Lung microvascular endothelial cell (primary cell): ENCODE data around the gene OXGR1. TPM values are rescaled to one million over a fixed set of nuclear protein-coding genes. Genes with fewer than 3 reads are reported as not detected.
A peak's percentile ranks its signal among the peaks of the same experiment; 100 is the strongest.
"Not testable (repeated sequence)": the region's sequence is repeated elsewhere in the genome, so short reads cannot be mapped to it uniquely, and the experiment has no call there.

ENCODE experiments used
- DNase-seq, 2 donors: peaks; one replicate each; pipeline versions ENCODE4 v3.0.0 to v3.0.0-alpha.2; 2010; ENCODE audit warnings: low read depth in 2 of 2
- total RNA-seq: library from RNA; depleted of rRNA; stranded (reverse); fragments of >200 nt; gene quantifications from 2 replicates; pipeline ENCODE4 v1.2.1, GENCODE V29; 2014

Gene OXGR1
- total RNA-seq = not detected in 2 replicates

DNA sequence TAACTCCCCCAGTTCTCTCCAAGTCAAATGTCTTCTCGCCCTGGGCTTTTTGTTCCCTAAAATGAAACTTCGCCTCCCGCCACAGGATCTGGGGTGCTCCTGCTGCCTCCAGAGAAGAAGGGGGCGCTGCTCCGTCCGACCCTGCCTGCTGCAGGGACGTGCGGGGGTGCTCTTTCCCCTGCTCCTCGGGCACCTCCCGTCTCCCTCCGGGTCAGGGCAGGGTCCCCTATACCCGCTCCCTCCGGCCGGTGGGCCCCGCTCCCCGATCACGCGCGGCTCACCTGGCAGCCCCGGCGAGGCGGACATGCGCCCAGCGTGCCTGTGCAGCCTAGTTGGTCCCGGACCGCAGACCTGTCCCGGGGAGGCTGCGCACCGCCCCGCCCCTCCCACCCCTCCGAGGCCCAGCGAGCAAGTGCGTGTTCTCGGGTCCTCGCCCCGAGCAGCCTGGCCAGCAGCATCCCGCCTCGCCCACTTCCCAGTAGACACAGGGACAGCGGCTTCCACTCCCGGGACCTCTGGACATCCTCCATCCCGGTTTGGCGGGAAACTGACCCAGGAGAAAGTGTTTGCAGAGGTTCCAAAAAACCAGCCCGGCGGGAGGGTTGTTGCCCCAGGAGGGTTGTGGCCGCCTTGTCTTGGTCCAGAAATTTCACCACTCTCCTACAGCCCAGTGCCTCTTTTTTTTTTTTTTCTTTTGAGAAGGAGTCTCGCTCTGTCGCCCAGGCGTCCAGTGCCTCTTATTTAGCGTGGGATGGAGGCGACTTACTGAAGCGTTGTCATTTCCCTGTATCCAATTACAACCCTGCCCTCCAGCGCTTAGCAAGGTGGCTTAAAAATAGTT lies at the start of gene OXGR1:
Gene OXGR1, minus strand, starts transcription at position 460 of the 841 bp plus-strand sequence. CDS start 6,717 bp downstream, outside the sequence.
- DNase-seq = no peak

DNA sequence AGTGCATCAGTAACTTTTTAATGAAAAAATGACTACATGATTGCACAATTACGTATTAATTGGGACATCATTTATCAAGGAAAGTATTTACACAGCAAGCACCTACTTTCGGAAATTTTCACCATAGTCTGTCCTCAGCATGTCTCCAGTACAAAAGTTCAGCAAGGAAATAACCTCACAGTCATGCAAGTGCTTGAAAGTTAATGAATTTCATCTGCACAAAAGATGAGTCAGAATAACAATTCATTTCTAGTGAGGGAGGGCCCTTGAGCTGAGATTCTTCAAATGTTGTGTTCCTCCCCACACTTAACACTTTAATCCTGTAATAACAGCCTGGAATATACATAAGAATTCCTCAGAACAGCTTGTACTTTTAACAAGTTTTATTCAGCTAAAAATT lies 49.0 kb upstream of the OXGR1 start:
- peak in 1 of 2 donors; percentile 88 for DNase-seq

DNA sequence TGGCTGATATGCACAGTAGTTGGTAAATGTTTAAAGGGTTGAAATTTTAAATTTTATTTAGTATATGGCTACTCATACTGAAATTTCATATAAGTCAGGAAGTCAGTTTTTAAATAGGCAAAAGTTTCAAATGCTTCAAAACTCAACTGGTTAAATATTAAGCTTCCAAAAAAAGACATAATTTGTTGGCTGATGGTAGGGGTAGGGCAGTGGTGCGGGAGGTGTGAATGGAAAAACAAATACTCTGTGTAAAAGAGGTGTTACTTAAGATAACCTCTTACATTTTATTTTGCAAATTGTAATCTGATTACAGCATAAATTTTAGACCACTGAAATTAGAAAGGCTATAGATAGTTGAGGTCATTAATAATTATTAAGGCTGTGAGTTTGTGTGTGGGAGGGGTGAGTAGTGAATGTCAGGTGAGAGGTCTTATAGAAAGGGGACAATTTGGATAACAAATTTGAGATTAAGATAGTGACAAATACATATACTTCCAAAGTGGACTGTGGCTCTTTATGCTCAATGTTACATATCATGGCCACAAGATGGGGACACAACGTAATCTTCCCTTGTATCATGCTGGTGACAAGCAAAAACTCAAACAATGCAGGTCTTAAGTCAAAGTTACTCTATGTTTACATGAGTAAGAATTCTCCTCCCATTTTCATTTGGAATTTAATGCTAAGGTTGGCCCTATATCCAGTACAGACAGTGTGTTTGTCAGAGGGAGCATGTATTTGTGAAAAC lies 36.6 kb upstream of the OXGR1 start:
- peak; percentile 73 to 82 for DNase-seq

DNA sequence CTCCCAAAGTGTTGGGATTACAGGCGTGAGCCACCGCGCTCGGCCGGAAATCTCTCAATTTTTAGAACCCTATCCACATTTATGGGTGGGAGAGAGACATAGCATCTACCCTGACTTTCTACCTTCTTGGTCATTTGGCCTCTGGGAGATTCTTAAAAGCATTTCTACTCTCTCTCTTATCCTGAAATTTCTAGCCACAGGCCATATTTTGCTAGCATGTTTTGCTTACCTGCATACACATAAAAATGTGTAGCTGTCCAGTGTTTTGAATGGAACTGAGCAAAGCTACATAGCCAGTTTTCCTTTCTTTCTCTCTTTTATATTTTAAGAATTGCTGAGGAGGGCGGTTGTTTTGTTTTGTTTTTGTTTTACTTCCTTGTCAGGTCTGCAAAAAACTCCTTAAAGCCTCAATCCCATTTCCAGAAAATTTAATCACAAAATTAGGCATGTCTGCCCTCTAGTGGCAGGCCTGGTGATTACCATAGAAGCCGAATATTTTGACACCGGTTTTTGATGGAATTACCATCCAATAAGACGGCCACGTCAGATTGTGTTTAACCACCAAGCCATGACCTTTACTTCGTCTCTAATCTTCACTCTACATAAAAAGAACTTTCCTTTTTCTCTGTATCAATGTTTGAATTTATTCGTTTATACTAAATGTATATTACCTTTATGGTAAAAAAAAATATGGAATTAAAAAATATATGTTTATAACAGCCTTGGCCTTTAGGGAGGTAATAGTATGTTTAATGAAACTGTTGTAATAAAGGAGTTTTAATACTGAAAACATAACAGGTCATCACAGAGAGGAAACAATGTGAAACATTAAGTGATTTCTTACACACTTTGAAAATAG lies 34.4 kb upstream of the OXGR1 start:
- DNase-seq = peak; percentile 54 to 60

DNA sequence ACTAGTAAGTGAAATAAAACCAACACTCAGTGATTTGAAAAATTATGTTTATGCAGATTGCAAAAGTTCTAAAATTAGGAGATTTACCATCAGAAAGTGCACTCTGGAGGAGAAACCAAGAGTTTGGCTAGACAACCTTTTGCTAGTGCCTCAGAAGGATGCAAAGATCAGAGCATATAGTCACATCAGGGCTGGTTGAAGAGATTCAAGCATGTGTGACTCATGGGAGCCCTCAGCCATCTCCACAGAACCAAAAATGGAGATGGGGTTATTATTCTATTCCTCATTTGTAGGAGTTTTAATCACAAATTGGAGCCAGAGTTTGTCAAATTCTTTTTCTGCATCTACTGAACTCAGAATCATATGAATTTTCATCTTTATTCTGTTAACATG lies 32.9 kb upstream of the OXGR1 start:
- no peak for DNase-seq

DNA sequence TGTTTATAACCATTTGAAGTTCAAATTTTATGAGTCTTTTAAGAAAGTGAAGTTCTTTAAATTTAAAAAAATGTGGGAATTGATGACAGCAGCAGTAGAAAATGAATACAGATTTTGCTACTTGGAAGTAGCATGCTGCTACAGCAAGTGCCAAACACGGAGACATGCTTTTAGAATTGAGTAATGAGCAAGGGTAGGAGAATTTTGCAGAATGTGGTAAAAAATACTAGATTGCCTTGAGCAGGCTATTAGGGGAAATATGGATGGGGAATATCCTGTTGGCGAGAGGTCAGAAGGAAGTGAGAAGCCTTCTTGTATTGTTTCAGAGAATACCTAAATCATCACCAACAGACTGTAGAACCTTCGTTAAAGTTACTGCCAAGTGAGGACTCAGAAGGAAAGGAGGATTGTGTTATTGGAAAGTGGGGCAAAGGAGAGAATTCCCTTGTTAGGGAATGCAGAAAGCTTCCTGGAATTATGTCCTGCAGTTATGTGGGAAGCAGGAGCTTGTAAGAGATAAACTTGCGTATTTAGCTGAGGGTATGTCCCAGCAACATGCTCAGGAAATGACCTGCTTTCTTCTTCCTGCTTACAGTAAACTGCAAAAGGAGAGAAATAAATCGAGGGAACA lies 32.4 kb upstream of the OXGR1 start:
- peak; percentile 36 to 71 for DNase-seq

DNA sequence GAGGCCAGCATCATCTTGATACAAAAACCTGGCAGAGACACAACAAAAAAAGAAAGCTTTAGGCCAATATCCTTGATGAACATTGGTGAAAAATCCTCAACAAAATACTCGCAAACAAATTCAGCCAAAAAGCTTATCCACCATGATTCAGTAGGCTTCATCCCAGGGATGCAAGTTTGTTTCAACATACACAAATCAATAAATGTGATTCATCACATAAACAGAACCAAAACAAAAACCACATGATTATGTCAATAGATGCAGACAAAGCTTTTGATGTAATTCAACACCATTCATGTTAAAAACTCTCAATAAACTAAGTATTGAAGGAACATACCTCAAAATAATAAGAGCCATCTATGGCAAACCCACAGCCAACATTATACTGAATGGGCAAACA lies 29.5 kb upstream of the OXGR1 start:
- DNase-seq = not testable (repeated sequence)

DNA sequence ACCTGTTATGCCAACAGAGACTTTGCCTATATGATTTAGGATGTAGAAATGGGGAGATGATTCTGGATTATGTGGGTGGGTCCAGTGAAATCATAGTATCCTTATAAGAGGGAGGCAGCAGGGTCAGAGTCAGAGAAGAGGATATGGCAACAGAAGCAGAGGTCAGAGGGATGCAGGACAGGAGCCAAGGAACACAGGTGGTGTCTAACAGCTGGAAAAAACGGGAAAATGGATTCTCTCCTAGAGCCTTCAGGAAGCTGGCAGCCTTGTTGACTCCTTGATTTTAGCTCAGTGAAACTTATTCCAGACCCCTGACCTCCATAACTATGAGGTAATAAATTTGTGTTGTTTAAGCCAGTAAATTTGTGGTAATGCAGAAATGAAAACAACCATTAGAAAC lies 28.8 kb upstream of the OXGR1 start:
- DNase-seq = peak in 1 of 2 donors; percentile 13

DNA sequence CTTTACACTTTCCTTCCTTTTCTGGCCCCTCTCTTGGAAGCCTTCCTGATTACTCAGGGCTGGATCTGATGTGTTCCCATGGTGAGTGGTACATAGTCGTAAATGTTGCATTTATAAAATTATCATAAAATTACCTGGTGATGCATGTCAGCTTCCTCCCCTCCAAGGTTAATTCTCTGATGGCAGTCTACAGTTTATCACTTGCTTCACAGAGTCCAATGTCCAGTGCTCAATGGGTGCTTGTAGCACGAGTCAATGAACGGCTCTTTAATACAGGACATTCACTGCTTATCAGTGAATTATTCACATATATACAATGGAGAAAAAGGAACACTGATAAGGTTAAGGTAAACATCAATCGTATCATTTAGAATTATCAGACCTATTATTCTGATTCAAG lies 27.0 kb upstream of the OXGR1 start:
- DNase-seq = no peak

DNA sequence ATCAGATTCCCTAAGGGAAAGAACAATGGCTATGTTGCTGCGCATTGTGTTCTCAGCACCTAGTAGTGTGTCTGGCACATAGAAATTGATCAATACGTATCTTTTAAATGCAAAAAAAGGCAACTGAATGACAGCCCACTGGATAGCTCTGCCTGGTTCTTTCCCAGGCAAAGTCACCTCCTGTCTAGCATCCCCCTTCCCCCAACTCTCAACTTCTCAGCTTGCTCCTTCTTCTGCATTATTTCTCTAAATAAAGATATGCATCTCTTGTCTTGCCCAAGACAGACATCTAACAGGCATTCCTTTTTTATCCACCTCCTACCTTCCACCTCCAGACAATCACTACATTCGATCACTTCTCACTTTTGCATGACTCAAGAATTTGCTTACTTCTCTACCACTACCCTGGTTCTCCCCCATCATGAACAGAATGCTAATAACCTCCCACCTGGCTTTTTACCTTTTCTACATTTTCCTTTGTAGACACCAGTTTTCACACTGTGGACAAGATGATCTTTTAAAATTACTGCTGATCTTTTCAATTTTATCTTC lies 26.5 kb upstream of the OXGR1 start:
- DNase-seq = no peak

DNA sequence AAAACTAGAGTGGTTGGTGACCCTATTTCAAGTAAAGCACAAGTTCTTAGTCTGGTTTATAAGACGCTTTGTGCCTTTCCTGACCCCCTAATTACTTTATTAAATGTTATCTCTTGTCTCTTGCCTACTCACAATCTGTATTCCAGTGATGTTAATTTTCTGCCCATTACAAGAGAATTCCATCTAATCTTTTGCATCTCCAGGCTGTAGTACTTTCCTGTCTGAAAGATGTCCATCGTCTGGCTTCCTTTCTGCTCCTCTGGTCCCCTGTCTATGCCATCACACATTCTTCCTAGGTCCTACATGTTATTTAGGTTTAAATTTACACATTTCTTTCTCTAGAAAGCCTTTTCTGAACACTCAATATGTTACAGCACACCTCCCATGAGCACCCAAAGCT lies 25.9 kb upstream of the OXGR1 start:
- no peak for DNase-seq

DNA sequence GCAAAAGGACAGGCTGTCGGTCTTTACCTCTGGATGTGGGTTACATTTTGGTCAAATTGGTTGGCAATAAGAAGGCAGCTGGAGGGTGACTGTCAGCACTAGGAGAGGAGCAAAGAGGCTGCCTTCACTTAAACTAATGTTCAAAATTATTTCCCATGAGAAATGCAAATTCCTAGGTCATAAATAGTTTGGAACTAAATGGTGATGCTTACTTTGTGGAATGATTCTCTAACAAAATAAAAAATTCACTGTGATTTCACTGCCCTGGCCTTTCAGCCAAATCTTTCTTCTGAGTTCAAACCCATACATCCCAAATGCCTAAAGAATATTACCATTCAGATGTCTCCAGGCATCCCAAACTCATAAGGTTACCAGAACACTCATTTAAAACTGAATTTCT lies 25.0 kb upstream of the OXGR1 start:
- DNase-seq = no peak

DNA sequence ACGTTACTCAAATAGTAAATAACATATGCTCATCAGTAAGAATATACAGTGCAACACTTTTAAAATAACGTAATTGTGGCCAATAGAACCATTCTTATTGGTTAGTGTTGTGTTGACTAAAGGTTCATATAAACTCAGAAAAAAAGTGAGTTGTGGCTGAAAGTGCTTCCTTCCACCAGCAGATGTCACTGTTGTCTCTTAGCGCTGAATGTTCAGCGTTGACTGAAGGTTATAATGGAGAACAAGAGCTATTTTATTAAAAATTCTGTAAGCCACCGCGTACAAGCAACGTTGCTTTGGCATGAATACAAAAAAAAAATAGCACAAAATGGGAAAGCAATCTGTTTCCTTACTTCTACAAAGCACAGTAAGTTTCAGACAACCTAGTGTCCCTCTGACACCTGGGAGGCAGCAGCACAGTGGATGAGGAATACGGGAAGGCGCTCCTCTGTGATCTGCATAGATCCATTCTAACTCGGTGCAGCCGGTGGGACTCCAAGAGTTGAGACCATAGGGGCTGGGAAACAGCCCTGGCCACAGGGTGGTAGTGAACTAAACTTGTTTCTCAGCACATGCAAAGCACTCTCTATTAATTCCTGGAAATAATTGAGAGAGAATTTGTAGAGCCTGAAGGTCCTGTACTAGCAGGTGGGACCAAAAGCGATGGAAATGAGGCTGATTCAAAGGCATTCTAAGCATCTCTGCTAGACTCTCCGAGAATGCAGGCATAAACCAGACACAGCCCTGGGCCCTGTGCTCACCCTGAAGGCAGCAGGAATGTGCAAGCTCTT lies 23.9 kb upstream of the OXGR1 start:
- DNase-seq = peak; percentile 67 to 76

DNA sequence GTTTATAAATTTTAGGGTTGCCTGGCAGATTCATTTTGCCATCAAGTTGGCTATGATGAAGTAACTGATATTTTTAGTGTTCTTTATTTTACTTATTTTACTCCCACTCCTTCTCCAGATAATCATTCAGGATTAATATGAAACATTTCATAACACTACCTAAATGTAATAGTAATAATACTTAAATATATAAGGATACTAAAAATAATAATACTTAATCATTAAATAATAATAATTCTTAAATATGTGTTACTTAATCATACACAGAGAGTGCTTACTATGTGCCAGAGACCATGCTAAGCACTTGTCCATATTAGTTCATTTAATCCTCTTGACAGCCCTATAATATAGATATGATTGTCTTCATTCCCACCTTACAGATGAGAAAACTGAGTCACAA lies 23.0 kb upstream of the OXGR1 start:
- DNase-seq = no peak

DNA sequence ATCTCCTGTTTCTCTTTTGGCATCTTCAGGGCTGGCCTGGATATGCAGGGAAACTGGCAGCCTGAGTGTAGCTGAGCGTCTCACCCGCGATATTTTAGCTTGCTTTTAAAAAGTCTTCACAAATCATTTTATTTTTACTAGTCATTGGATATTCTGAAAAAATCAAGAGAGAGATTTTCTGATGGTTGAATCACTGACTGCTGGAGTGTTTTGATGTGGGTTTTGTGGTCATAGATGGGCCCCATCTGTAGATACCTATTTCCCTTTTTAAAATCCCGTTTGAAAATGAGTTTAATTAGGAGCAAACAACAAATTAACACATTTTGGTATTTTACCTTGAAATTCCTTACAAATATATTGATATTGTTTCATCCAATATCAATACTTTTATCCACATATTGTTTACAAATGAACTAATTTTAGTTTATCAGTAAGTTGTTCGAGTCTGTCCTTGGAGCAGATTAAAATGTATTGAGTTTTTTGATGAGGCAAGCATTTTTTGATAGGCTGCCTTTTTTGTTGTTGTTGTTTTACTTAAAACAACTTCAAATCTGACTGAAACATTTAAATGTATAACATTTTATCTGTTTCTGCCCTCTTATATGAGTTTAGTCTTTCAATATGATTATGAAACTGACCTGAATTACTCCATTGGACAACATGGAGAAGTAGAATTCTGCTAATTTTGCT lies 21.5 kb upstream of the OXGR1 start:
- DNase-seq = no peak

DNA sequence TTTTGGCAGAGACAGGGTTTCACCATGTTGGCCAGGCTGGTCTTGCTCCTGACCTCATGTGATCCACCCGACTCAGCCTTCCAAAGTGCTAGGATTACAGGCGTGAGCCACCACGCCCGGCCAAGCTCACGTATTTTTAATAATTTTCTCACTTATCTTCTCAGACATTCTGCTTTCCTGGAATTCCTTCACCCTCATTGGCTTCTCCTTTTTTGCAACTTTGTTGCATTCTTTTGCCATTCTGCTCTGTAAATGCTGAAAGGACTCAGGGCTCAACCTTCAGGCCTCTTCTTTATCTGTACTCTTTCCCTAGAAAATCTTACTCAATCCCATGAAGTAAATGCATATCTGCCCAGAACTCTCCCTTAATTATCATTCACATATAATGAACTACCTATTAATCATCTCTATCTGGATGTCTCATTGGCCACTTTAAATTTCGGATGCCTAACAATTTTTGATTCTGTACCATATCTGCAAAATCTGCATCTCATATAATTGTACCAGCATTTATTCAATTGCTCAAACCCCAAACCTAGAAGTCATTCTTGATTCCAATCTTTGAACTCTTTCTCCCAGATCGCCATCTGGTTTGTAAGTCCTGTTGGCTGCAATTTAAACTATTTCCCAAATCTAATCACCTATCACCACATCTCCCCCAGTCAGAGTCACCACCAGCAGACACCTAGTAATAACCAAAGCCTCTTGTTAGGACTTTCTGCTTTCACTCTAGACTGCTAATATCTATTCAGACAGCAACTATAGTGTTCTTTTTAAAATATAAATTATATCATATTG lies 18.2 kb upstream of the OXGR1 start:
- no peak for DNase-seq

DNA sequence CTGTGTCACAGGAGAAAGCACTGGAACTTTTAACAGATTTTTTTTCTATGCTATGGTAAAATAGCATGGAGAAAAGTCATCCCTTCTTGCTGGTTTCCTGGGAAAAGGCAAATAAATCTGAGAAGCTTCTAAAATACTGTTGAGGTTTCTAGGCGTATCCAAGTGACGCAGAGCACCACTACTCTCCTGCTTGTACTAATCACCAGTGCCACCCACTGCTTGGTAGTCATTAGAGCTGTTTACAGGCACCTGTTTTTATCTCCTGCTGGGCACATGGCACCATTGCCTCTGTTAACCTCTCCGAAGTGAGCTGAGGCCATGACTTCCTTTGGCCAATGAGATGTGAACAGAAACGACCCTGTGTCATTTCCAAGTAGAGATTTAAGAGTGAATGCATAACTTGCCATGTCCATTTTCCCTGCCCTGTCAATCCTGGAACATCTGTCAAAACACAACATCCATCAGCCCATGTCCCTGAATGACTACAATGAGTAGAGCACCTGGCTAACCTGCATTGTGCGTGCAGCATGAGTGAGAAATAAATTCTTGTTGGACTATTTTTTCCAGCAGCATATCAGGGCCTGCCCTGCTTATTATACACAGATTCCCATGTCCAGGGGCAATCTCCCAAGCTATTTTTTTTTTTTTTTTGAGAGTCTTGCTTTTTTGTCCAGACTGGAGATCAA lies 17.3 kb upstream of the OXGR1 start:
- DNase-seq = no peak

DNA sequence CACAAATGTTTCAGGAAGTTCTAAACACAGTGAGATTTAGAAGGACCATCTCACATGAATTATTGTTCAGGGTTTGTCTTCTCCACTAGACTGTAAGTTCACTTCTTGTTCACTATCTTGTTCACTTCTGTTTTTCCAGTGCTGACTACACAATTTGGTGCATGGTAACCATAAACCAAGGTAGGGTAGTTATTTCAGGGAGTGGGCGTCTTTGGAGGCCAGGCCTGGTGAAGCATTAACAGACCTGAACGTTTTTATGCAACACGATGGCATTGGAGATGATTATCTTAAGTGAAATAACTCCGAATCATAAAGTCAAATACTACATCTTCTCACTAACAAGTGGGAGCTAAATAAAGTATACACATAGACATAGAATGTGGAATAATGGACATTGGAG lies 14.4 kb upstream of the OXGR1 start:
- no peak for DNase-seq
